Gastrocnemius medialis (tissue), 4 donors: ENCODE measurements around the gene VWA8. TPM values are rescaled to one million over a fixed set of nuclear protein-coding genes. Genes with fewer than 3 reads are reported as not detected.
A peak's percentile ranks its signal among the peaks of the same experiment; 100 is the strongest.

Experiments
- ATAC-seq, 2 donors: fragments of 150-250 bp; one replicate each; pipeline ENCODE4 v1.9.1; 2016
- DNase-seq, 2 donors: peaks; one replicate each; pipeline ENCODE4 v3.0.0-alpha.2; 2019
- H3K27ac ChIP-seq, 4 donors: fragments of 200-600 bp; sonication (generic); 1 replicate in 1 of 4; 2 replicates in 3 of 4; pipeline ENCODE4 v1.5.1; 2016 to 2018; ENCODE audit warnings: mild to moderate bottlenecking in 2 of 4, moderate library complexity in 1 of 4
- H3K27me3 ChIP-seq, 3 donors: fragments of 200-600 bp; sonication (generic) in 2 of 3; 1 replicate in 1 of 3; 2 replicates in 2 of 3; pipeline versions ENCODE4 v1.5.1 to v1.6.0; 2016 to 2019; ENCODE audit warnings: mild to moderate bottlenecking in 1 of 3, moderate library complexity in 1 of 3
- H3K36me3 ChIP-seq, 2 donors: fragments of 200-600 bp; sonication (generic) in 1 of 2; one replicate each; pipeline ENCODE4 v1.5.1; 2017 to 2018
- H3K4me1 ChIP-seq, 2 donors: fragments of 200-600 bp; sonication (generic) in 1 of 2; one replicate each; pipeline ENCODE4 v1.5.1; 2016 to 2017; ENCODE audit warnings: mild to moderate bottlenecking in 2 of 2
- H3K4me3 ChIP-seq, 4 donors: fragments of 200-600 bp; sonication (generic) in 3 of 4; 1 replicate in 1 of 4; 2 replicates in 3 of 4; pipeline ENCODE4 v1.5.1; 2016 to 2019; ENCODE audit warnings: mild to moderate bottlenecking in 2 of 4
- H3K9me3 ChIP-seq, 3 donors: fragments of 200-600 bp; sonication (generic) in 2 of 3; 1 replicate in 1 of 3; 2 replicates in 2 of 3; pipeline ENCODE4 v1.5.1; 2016 to 2019
- POLR2A ChIP-seq, 2 donors: fragments of 450-650 bp; IDR thresholded peaks; one replicate each; pipeline ENCODE4 v1.6.1; 2017; ENCODE audit warnings: antibody characterized with exemption in 2 of 2, mild to moderate bottlenecking in 2 of 2, moderate library complexity in 2 of 2
- in situ Hi-C, 4 donors: fragments of 200-750 bp; cut with MboI; loops; one replicate each; pipeline versions ENCODE4 v1.15.0 to v1.8.0; 2017; ENCODE audit warnings: low sequenced_read_pairs in 4 of 4
- intact Hi-C: fragments of 100-400 bp; cut with DNase I; formaldehyde crosslinking; loops from one replicate; pipeline ENCODE4 v1.15.1; 2023; ENCODE audit warnings: low total_unique reads
- total RNA-seq, 4 donors: library from RNA; depleted of rRNA; stranded (reverse); fragments of >200 nt; gene quantifications; one replicate each; pipeline versions ENCODE4 v1.1.0 to v1.2.3, GENCODE V29; 2016
- TF ChIP-seq, protein P1 (sequence below), 5 experiments: fragments of 450-650 bp in 3 of 5; fragments of 200-600 bp in 2 of 5; sonication (generic) in 2 of 5; IDR thresholded peaks in 4 of 5; conservative IDR thresholded peaks in 1 of 5; 1 replicate in 4 of 5; 2 replicates in 1 of 5; pipeline ENCODE4 v1.5.1; 2016 to 2019; ENCODE audit warnings: antibody characterized with exemption in 5 of 5, mild to moderate bottlenecking in 3 of 5, moderate library complexity in 3 of 5

VWA8 gene
- total RNA-seq, 4 donors from 2014 or later: 24.7 to 37.9 (median 29.7) TPM

DNA sequence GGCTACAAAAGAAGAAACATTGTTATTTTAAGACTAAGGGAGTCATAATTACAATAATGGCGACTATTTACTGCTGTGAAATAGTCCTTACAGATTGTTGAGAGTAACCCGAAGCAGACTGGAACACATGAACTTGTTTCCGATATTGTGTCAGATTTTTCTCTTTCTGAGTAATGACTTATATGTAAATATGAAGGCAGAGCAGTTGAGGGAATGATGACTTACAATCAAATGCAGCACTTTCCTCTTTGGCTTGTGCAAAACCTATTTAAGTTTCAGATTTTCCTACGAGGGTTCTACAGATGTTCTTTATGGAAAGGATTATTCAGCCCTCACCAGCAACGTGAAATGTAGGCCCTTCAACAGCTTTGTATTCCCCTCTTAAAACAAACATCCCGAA, 304.9 kb downstream of the VWA8 start:
- Histone ChIP-seq H3K9me3 (no peaks in the 10 kb centered on the region), H3K4me1 (peaks cover 3 to 6% of the 10 kb centered on the region in 2 donors), H3K27ac (no peak overlapping the region), H3K4me3 (no peak overlapping the region), H3K36me3 (no peaks in the 10 kb centered on the region), H3K27me3 (no peaks in the 10 kb centered on the region)
- ATAC-seq: no peak
- no peak for DNase-seq
- in situ Hi-C loops: loop anchor here in 3 of 4 donors (25.0 kb wide), 3 partner anchors 194 to 456 kb away; partner anchors contain the start of gene RGCC (in 1 of the 3)
- intact Hi-C loops: no loop called here
- TF ChIP-seq POLR2A (IDR thresholded peaks at IDR 0.05): no peak
- TF ChIP-seq, protein P1, sequence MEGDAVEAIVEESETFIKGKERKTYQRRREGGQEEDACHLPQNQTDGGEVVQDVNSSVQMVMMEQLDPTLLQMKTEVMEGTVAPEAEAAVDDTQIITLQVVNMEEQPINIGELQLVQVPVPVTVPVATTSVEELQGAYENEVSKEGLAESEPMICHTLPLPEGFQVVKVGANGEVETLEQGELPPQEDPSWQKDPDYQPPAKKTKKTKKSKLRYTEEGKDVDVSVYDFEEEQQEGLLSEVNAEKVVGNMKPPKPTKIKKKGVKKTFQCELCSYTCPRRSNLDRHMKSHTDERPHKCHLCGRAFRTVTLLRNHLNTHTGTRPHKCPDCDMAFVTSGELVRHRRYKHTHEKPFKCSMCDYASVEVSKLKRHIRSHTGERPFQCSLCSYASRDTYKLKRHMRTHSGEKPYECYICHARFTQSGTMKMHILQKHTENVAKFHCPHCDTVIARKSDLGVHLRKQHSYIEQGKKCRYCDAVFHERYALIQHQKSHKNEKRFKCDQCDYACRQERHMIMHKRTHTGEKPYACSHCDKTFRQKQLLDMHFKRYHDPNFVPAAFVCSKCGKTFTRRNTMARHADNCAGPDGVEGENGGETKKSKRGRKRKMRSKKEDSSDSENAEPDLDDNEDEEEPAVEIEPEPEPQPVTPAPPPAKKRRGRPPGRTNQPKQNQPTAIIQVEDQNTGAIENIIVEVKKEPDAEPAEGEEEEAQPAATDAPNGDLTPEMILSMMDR (IDR thresholded peaks at IDR 0.05 in 4 of 5, conservative IDR thresholded peaks at IDR 0.05 in 1 of 5): no peak

DNA sequence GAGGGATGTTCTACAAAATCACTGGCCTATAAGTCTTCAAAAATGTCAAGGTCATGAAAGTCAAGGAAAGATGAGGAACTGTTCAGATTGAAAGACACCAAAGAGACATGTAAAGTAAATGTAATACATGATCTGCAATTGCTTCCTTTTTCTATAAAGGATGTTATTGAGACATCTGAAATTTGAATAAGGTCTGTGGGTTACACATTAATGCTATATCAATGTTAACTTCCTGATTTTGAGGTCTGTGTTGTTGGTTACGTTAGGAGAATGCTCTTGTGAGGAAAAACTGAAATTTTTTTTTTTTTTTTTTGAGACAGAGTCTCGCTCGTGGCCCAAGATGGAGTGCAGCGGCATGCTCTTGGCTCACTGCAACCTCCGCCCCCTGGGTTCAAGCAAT, 306.1 kb downstream of the VWA8 start:
- in situ Hi-C loops (loop anchor here in 3 of 4 donors (25.0 kb wide), 3 partner anchors 192 to 458 kb away; partner anchors contain the start of gene RGCC (in 1 of the 3)), intact Hi-C loops (loop anchor here (5.0 kb wide), 1 partner anchor 242 kb away; no protein-coding TSS in a partner anchor)
- no peak overlapping the region for H3K4me3 ChIP-seq
- H3K9me3 ChIP-seq: no peaks in the 10 kb centered on the region
- H3K27me3 ChIP-seq: no peaks in the 10 kb centered on the region
- no peak for DNase-seq
- no peaks in the 10 kb centered on the region for H3K36me3 ChIP-seq
- H3K4me1 ChIP-seq: peaks cover 3 to 6% of the 10 kb centered on the region in 2 donors
- TF ChIP-seq, protein P1 (IDR thresholded peaks at IDR 0.05 in 4 of 5, conservative IDR thresholded peaks at IDR 0.05 in 1 of 5): no peak
- no peak for TF ChIP-seq POLR2A (IDR thresholded peaks at IDR 0.05)
- no peak overlapping the region for H3K27ac ChIP-seq
- no peak for ATAC-seq

DNA sequence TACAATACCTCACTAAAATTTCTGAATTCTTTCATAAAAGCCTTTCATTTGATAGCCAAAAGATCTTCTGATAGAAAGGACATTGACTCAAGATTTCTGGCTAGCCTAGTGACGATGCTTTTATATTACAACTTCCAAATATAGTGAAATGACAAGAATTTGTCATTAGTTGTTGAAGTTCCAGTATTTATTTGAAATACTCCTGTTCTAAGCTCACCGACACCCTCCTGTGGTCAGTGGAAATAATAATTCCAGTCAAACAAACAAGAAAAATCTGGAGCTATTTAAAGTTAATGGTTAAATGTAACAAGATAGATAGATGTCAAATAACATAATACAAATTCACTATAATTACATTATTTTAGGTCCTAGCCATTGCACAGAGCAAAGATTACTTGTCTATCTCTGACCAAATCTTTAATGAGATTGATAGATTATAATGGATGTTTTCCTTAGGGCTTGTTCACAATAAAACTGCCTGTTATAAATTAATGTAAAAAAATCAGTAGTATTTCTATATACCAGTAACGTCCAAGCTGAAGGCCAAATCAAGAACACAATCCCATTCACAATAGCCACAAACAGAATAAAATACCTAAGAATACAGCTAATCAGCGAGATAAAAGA, 308.1 kb downstream of the VWA8 start:
- TF ChIP-seq, protein P1 (IDR thresholded peaks at IDR 0.05 in 4 of 5, conservative IDR thresholded peaks at IDR 0.05 in 1 of 5): peak; percentile 50 to 74 (median 55)
- TF ChIP-seq POLR2A (IDR thresholded peaks at IDR 0.05): no peak
- H3K27ac ChIP-seq: peak overlapping the region; percentile 15 to 58 (median 24)
- H3K4me3 ChIP-seq: no peak overlapping the region
- peaks cover 3 to 10% of the 10 kb centered on the region in 2 donors for H3K4me1 ChIP-seq
- DNase-seq (no peak), ATAC-seq (peak; percentile 43 to 58)
- H3K9me3 ChIP-seq: no peaks in the 10 kb centered on the region
- in situ Hi-C loops (loop anchor here in 3 of 4 donors (25.0 kb wide), 3 partner anchors 191 to 459 kb away; partner anchors contain the start of gene RGCC (in 1 of the 3)), intact Hi-C loops (loop anchor here (1.0 to 5.0 kb wide), 3 partner anchors 196 to 300 kb away; partner anchors contain the start of gene RGCC)
- no peaks in the 10 kb centered on the region for H3K27me3 ChIP-seq
- H3K36me3 ChIP-seq: no peaks in the 10 kb centered on the region

DNA sequence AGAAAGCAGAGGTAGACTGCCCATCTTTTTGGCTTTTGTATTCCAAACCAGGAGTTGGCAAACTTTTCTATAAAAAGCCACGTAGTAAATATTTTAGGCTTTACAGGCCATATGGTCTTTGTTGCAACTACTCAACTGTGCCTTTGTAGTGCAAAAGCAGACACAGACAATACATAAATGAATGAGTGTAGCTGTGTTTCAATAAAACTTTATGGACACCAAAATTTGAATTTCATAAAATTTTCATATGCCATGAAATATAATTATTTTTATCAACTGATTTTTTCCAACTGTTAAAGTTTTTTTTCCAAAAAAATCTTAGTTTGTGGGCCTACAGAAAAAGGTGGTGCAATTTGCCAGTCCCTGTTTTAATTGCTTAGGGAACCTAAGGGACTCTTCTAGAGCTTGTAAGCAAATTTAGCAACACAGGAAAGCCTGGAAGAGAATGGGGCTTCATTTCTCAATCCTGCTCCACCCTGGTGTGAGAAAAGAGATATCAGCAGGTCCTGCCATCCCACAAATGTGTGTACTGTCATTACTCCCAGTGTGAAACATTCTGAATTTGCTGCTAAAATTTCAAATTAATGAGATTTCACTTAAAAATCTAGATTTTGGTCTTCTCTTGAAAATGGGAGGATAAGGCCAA, 309.4 kb downstream of the VWA8 start:
- H3K27me3 ChIP-seq: no peaks in the 10 kb centered on the region
- DNase-seq (no peak), ATAC-seq (peak in 1 of 2 donors; percentile 70)
- TF ChIP-seq, protein P1 (IDR thresholded peaks at IDR 0.05 in 4 of 5, conservative IDR thresholded peaks at IDR 0.05 in 1 of 5): no peak
- no peak for TF ChIP-seq POLR2A (IDR thresholded peaks at IDR 0.05)
- in situ Hi-C loops: loop anchor here in 3 of 4 donors (25.0 kb wide), 3 partner anchors 189 to 461 kb away; partner anchors contain the start of gene RGCC (in 1 of the 3)
- no peaks in the 10 kb centered on the region for H3K9me3 ChIP-seq
- peak overlapping the region; percentile 15 to 58 (median 24) for H3K27ac ChIP-seq
- no peak overlapping the region for H3K4me3 ChIP-seq
- intact Hi-C loops: loop anchor here (2.0 to 5.0 kb wide), 2 partner anchors 195 to 239 kb away; partner anchors contain the start of gene RGCC
- H3K4me1 ChIP-seq: peaks cover 3 to 15% of the 10 kb centered on the region in 2 donors
- H3K36me3 ChIP-seq: no peaks in the 10 kb centered on the region
